ENCODE data around the gene ICAM3.
A peak's percentile ranks its signal among the peaks of the same experiment; 100 is the strongest.

Gene ICAM3

GRCh38 chr19:10317045-10317856 is 22.2 kb downstream of the ICAM3 start:
- TF ChIP-seq, protein P1, sequence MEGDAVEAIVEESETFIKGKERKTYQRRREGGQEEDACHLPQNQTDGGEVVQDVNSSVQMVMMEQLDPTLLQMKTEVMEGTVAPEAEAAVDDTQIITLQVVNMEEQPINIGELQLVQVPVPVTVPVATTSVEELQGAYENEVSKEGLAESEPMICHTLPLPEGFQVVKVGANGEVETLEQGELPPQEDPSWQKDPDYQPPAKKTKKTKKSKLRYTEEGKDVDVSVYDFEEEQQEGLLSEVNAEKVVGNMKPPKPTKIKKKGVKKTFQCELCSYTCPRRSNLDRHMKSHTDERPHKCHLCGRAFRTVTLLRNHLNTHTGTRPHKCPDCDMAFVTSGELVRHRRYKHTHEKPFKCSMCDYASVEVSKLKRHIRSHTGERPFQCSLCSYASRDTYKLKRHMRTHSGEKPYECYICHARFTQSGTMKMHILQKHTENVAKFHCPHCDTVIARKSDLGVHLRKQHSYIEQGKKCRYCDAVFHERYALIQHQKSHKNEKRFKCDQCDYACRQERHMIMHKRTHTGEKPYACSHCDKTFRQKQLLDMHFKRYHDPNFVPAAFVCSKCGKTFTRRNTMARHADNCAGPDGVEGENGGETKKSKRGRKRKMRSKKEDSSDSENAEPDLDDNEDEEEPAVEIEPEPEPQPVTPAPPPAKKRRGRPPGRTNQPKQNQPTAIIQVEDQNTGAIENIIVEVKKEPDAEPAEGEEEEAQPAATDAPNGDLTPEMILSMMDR (IDR thresholded peaks at IDR 0.05; ENCODE audit: borderline replicate concordance, insufficient read depth, low read depth, low read length): no peak

GRCh38 chr19:10316229-10317044 is 23.0 kb downstream of the ICAM3 start:
- TF ChIP-seq, protein P1 (IDR thresholded peaks at IDR 0.05; ENCODE audit: borderline replicate concordance, insufficient read depth, low read depth, low read length): no peak
- no peak overlapping the region for H3K4me3 ChIP-seq (ENCODE audit: low read depth, low read length)

More at GRCh38 chr19:10317045-10317856, 22.2 kb downstream of the ICAM3 start:
- H3K4me3 ChIP-seq (ENCODE audit: low read depth, low read length): no peak overlapping the region

DNA sequence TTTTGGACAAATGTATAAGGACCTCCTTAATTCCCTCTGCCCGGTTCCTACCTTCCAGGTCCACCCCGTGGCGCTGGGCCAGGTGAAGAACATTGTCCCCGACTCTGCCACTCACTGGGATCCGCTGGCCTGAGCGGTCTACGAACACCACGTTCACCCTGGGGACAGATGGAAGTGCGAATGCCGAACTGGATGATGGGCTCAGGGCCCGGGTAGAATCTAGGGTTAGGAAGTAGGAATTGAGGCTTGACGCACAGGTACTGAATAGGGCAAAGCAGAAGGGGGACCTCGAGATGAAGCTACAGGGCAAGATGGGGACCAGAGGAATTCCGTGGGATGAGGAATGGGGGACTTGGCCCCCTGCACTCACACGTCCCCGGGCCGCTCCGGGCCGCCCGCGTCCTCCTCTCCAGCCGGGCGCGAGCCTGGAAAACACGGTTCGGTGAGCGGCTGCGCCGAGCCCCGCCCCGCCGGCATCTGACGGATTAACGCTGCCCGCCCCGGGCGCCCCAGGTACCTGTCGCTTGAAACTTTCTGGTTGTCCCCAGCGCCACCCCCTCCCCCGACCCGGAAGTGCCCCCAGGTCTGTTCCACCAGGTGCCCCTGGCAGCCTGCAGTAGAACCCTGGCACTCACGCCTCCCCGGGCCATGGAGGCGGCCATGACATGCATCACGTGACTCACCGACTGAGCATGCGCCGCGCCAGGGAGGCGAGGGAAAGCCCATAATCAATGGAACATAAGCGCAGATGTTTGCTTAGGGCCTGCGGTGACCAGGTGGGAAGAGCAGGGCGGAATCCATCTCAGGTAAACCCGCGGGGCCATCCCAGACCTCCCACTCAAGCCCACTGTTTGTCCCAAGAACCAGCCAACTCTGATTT is 23.8 kb downstream of the ICAM3 start, which contains the start of gene FDX2:
TSS of gene FDX2 (minus strand) at position 681 of the 880 bp plus-strand sequence. CDS start at position 662, 19 bp downstream.
- H3K4me3 ChIP-seq (ENCODE audit: low read depth, low read length): peak within 1 kb of the TSS; percentile 98
- TF ChIP-seq, protein P1 (IDR thresholded peaks at IDR 0.05; ENCODE audit: borderline replicate concordance, insufficient read depth, low read depth, low read length): no peak

GRCh38 chr19:10309423-10309822 is 30.0 kb downstream of the ICAM3 start, which contains the start of gene ZGLP1:
ZGLP1 (minus strand) TSS chr19:10309815.
- TF ChIP-seq, protein P1 (IDR thresholded peaks at IDR 0.05; ENCODE audit: borderline replicate concordance, insufficient read depth, low read depth, low read length): no peak
- H3K4me3 ChIP-seq (ENCODE audit: low read depth, low read length): no peak within 1 kb of the TSS

DNA sequence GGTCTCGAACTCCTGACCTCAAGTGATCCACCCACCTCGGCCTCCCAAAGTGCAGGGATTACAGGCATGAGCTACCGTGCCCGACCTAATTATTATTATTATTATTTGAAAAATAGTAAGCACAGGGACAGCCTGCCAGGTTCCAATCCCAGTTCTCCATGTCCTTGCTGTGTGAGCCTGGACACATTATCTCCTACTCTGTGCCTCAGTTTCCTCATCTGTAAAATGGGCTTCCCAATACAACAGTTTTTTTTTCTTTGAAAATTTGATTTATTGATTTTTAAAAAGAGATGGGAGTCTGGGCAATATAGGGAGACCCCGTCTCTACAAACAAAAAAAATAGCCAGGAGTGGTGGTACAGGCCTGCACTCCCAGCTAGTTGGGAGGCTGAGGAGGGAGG is 33.1 kb downstream of the ICAM3 start:
- TF ChIP-seq, protein P1 (IDR thresholded peaks at IDR 0.05; ENCODE audit: borderline replicate concordance, insufficient read depth, low read depth, low read length): no peak
- H3K4me3 ChIP-seq (ENCODE audit: low read depth, low read length): no peak overlapping the region

- H3K4me3 ChIP-seq (ENCODE audit: low read depth, low read length): no peak overlapping the region
- TF ChIP-seq, protein P1 (IDR thresholded peaks at IDR 0.05; ENCODE audit: borderline replicate concordance, insufficient read depth, low read depth, low read length): no peak
These were observed 34.2 kb downstream of the ICAM3 start for GRCh38 chr19:10305139-10305806.
